ENCODE data around the gene TDRD9. TPM values are rescaled to one million over a fixed set of nuclear protein-coding genes. Genes with fewer than 3 reads are reported as not detected.

The TDRD9 gene
- total RNA-seq, 1 donor from 2014 or later: 6.5 TPM

- no peak for DNase-seq (ENCODE audit: low read depth)
- Histone ChIP-seq H3K27me3 (ENCODE audit: control insufficient read depth, insufficient read depth, low read length) (no peaks in the 10 kb centered on the region), H3K36me3 (ENCODE audit: control insufficient read depth, insufficient read depth, low read length) (no peaks in the 10 kb centered on the region), H3K4me3 (ENCODE audit: low read depth, low read length) (no peak overlapping the region)
- TF ChIP-seq CTCF (IDR thresholded peaks at IDR 0.05; ENCODE audit: insufficient read depth, low read length, poor library complexity, severe bottlenecking): no peak
Observed at GRCh38 chr14:104066719-104067295, 138.6 kb downstream of the TDRD9 start.

GRCh38 chr14:104069541-104069940 lies 141.3 kb downstream of the TDRD9 start:
- no peak for TF ChIP-seq CTCF (IDR thresholded peaks at IDR 0.05; ENCODE audit: insufficient read depth, low read length, poor library complexity, severe bottlenecking)
- no peaks in the 10 kb centered on the region for H3K27me3 ChIP-seq (ENCODE audit: control insufficient read depth, insufficient read depth, low read length)
- no peak for DNase-seq (ENCODE audit: low read depth)
- no peaks in the 10 kb centered on the region for H3K36me3 ChIP-seq (ENCODE audit: control insufficient read depth, insufficient read depth, low read length)
- H3K4me3 ChIP-seq (ENCODE audit: low read depth, low read length): no peak overlapping the region

DNA sequence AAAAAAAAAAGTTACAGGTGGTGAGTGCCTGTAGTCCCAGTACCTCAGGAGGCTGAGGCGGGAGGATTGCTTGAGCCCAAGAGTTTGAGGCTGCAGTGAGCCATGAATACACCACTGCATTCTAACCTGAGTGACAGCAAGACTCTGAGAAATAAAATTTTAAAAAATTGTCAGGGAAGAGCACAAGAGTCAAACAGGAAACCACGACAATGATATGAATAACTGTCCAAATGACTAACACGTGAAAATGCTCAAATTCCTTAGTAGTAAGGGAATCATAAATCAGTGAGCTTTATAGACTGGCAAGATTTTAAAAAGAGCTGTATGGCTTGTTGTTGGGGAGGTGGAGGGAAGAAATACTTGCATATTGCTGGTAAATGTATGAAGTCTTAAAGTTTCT lies 144.3 kb downstream of the TDRD9 start:
- no peak for DNase-seq (ENCODE audit: low read depth)
- no peak for TF ChIP-seq CTCF (IDR thresholded peaks at IDR 0.05; ENCODE audit: insufficient read depth, low read length, poor library complexity, severe bottlenecking)

DNA sequence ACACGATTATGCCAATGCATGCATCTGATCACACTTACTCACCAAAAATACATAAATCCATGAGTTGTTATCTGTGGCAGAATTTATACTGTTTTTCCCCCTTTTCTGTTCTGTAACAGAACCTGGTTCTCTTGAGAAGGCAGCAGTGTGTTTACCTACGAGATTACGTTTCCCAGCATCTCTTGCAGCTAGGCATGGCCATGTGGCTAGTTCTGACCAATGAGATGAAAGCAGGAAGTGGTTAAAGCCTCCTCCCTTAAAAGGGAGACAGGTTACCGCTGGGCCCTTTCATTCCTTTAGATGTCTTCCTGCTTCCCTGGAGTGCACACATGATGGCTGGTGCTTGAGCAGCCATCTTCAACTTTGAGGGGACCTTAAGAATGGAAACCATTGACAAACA lies 145.5 kb downstream of the TDRD9 start:
- no peak for DNase-seq (ENCODE audit: low read depth)
- Histone ChIP-seq H3K4me3 (ENCODE audit: low read depth, low read length) (no peak overlapping the region), H3K36me3 (ENCODE audit: control insufficient read depth, insufficient read depth, low read length) (no peaks in the 10 kb centered on the region), H3K27me3 (ENCODE audit: control insufficient read depth, insufficient read depth, low read length) (no peaks in the 10 kb centered on the region)
- TF ChIP-seq CTCF (IDR thresholded peaks at IDR 0.05; ENCODE audit: insufficient read depth, low read length, poor library complexity, severe bottlenecking): no peak

More for the DNA sequence above, 144.3 kb downstream of the TDRD9 start:
- H3K36me3 ChIP-seq (ENCODE audit: control insufficient read depth, insufficient read depth, low read length): no peaks in the 10 kb centered on the region
- no peak overlapping the region for H3K4me3 ChIP-seq (ENCODE audit: low read depth, low read length)
- H3K27me3 ChIP-seq (ENCODE audit: control insufficient read depth, insufficient read depth, low read length): no peaks in the 10 kb centered on the region

DNA sequence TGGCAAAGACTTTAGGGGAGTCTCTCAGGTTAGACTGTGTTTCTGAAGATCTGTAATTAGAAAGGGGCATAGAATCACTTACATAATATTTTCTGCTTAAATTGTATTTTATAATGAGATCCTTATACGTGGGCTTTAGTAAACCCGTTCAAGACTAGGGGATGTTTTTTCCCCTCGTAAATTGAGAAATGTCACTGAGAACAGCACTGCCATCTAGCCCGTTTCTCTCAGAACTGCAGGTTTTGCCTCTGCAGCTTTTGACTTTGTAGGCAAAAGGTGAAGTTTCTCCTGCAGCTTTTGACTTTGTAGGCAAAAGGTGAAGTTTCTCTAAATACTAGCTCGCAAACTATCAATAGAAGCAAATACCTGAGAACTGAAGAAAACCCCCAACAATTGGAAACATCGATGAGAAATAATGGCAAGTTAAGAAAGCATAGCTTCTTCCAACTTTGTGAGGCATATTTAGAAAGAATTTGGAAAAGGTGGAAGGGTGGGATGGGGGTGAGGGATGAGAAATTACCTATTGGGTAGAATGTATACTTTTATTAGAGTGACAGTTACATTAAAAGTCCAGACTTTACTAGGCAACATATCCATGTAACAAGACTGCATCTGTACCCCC lies 147.4 kb downstream of the TDRD9 start:
- H3K4me3 ChIP-seq (ENCODE audit: low read depth, low read length): no peak overlapping the region
- no peaks in the 10 kb centered on the region for H3K36me3 ChIP-seq (ENCODE audit: control insufficient read depth, insufficient read depth, low read length)
- DNase-seq (ENCODE audit: low read depth): no peak
- H3K27me3 ChIP-seq (ENCODE audit: control insufficient read depth, insufficient read depth, low read length): no peaks in the 10 kb centered on the region
- TF ChIP-seq CTCF (IDR thresholded peaks at IDR 0.05; ENCODE audit: insufficient read depth, low read length, poor library complexity, severe bottlenecking): peak; percentile 54

- TF ChIP-seq CTCF (IDR thresholded peaks at IDR 0.05; ENCODE audit: insufficient read depth, low read length, poor library complexity, severe bottlenecking): no peak
- Histone ChIP-seq H3K36me3 (ENCODE audit: control insufficient read depth, insufficient read depth, low read length) (no peaks in the 10 kb centered on the region), H3K27me3 (ENCODE audit: control insufficient read depth, insufficient read depth, low read length) (peaks cover 1% of the 10 kb centered on the region), H3K4me3 (ENCODE audit: low read depth, low read length) (no peak overlapping the region)
- DNase-seq (ENCODE audit: low read depth): no peak
Observed at GRCh38 chr14:104076743-104077142, 148.5 kb downstream of the TDRD9 start.
